ENCODE results near the gene CCR3. TPM values are rescaled to one million over a fixed set of nuclear protein-coding genes. Genes with fewer than 3 reads are reported as not detected.

The CCR3 gene
- total RNA-seq, 1 experiment from 2014 or later: not detected

DNA sequence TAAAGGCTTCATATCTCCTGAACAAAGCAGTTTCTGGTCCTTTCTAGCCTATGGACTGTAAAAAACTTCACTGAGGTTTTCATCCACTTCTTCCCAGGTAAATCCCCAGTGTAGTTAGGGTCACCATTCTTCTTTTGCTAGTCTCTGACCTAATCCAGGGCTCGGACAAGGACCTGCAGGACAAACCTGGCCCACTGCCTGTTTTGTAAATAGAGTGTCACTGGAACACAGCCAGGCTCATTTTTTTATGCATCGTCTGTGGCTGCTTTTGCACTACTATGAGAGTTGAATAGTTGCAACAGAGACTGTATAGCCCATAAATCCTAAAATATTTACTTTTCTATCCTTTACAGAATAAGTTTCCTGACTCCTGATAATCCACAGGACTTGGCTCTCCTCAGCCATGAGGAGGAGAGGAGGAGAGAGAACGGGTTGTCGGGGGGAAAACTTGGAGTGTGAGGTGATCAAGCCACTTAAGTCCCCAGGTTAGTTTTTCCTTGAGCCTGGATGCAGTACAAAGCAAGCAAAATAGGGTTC lies 29.0 kb downstream of the CCR3 start:
- POLR2A ChIA-PET: no interaction called here
- DNase-seq (ENCODE audit: low read depth, low spot score) (no peak), ATAC-seq (no peak)
- Histone ChIP-seq H3K27me3 (ENCODE audit: control insufficient read depth, insufficient read depth, low read length) (0 out of 2 replicates have a peak, but pooled peaks cover 2% of the 10 kb centered on the region), H3K9me3 (ENCODE audit: control insufficient read depth, insufficient read depth, low read depth, low read length) (no peaks in the 10 kb centered on the region), H3K36me3 (ENCODE audit: control insufficient read depth, insufficient read depth, low read length) (no peaks in the 10 kb centered on the region), H3K27ac (ENCODE audit: low read length) (no peak overlapping the region), H3K4me1 (ENCODE audit: control insufficient read depth, insufficient read depth, low read length) (no peaks in the 10 kb centered on the region), H3K4me3 (ENCODE audit: low read depth in 2 of 2, low read length in 2 of 2) (no peak overlapping the region)
- in situ Hi-C loops (cut with HindIII; ENCODE audit: low pct_unique_long_range_greater_than_20kb, low sequenced_read_pairs): no loop called here
- TF ChIP-seq, protein P1, sequence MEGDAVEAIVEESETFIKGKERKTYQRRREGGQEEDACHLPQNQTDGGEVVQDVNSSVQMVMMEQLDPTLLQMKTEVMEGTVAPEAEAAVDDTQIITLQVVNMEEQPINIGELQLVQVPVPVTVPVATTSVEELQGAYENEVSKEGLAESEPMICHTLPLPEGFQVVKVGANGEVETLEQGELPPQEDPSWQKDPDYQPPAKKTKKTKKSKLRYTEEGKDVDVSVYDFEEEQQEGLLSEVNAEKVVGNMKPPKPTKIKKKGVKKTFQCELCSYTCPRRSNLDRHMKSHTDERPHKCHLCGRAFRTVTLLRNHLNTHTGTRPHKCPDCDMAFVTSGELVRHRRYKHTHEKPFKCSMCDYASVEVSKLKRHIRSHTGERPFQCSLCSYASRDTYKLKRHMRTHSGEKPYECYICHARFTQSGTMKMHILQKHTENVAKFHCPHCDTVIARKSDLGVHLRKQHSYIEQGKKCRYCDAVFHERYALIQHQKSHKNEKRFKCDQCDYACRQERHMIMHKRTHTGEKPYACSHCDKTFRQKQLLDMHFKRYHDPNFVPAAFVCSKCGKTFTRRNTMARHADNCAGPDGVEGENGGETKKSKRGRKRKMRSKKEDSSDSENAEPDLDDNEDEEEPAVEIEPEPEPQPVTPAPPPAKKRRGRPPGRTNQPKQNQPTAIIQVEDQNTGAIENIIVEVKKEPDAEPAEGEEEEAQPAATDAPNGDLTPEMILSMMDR (IDR thresholded peaks at IDR 0.05): no peak
- TF ChIP-seq TCF7L2 (IDR thresholded peaks at IDR 0.05; ENCODE audit: low read depth, low read length) (no peak), POLR2AphosphoS5 (IDR thresholded peaks at IDR 0.05; ENCODE audit: low read depth, low read length) (no peak), SIN3A (IDR thresholded peaks at IDR 0.05; ENCODE audit: borderline replicate concordance, insufficient read depth, low read depth, low read length) (no peak)
- TF ChIP-seq, protein P2, sequence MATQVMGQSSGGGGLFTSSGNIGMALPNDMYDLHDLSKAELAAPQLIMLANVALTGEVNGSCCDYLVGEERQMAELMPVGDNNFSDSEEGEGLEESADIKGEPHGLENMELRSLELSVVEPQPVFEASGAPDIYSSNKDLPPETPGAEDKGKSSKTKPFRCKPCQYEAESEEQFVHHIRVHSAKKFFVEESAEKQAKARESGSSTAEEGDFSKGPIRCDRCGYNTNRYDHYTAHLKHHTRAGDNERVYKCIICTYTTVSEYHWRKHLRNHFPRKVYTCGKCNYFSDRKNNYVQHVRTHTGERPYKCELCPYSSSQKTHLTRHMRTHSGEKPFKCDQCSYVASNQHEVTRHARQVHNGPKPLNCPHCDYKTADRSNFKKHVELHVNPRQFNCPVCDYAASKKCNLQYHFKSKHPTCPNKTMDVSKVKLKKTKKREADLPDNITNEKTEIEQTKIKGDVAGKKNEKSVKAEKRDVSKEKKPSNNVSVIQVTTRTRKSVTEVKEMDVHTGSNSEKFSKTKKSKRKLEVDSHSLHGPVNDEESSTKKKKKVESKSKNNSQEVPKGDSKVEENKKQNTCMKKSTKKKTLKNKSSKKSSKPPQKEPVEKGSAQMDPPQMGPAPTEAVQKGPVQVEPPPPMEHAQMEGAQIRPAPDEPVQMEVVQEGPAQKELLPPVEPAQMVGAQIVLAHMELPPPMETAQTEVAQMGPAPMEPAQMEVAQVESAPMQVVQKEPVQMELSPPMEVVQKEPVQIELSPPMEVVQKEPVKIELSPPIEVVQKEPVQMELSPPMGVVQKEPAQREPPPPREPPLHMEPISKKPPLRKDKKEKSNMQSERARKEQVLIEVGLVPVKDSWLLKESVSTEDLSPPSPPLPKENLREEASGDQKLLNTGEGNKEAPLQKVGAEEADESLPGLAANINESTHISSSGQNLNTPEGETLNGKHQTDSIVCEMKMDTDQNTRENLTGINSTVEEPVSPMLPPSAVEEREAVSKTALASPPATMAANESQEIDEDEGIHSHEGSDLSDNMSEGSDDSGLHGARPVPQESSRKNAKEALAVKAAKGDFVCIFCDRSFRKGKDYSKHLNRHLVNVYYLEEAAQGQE (IDR thresholded peaks at IDR 0.05; ENCODE audit: insufficient read depth in 1 of 2, low read depth in 2 of 2, low read length in 1 of 2): no peak
- no TSS peak for BruUV-seq (replicated peaks)
- CTCF ChIA-PET: no interaction called here
- intact Hi-C loops (cut with micrococcal nuclease; ENCODE audit: unreplicated experiment): loop anchor here (5.0 kb wide), 1 partner anchor 264 kb away; no protein-coding TSS in a partner anchor

DNA sequence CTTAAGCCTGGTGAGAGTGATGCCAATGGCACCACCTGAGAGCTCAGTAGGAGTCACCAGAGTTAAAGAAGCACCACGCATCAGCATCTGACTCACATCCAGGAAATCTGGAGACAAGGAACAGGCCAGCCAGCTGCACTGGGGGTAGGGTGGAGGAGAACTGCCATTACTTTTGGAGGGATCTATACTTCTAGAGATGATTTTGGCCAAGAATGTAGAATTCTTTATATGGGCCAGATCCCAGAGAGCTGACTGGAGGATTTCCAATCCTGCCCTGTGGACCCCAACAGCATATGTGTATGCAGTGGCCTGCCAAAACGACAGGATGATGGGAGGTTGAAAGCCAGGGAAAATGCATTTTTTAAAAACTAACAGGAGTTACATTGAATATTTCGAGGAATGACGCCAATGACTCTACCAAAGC lies 29.8 kb downstream of the CCR3 start:
- intact Hi-C loops (cut with micrococcal nuclease; ENCODE audit: unreplicated experiment) (loop anchor here (5.0 kb wide), 1 partner anchor 265 kb away; no protein-coding TSS in a partner anchor), in situ Hi-C loops (cut with HindIII; ENCODE audit: low pct_unique_long_range_greater_than_20kb, low sequenced_read_pairs) (no loop called here)
- H3K4me1 ChIP-seq (ENCODE audit: control insufficient read depth, insufficient read depth, low read length): no peaks in the 10 kb centered on the region
- DNase-seq (ENCODE audit: low read depth, low spot score) (no peak), ATAC-seq (no peak)
- H3K36me3 ChIP-seq (ENCODE audit: control insufficient read depth, insufficient read depth, low read length): no peaks in the 10 kb centered on the region
- no peak overlapping the region for H3K4me3 ChIP-seq (ENCODE audit: low read depth in 2 of 2, low read length in 2 of 2)
- CTCF ChIA-PET: no interaction called here
- POLR2A ChIA-PET: no interaction called here
- no TSS peak for BruUV-seq (replicated peaks)
- H3K27me3 ChIP-seq (ENCODE audit: control insufficient read depth, insufficient read depth, low read length): 0 out of 2 replicates have a peak, but pooled peaks cover 2% of the 10 kb centered on the region
- no peaks in the 10 kb centered on the region for H3K9me3 ChIP-seq (ENCODE audit: control insufficient read depth, insufficient read depth, low read depth, low read length)
- no peak overlapping the region for H3K27ac ChIP-seq (ENCODE audit: low read length)
- TF ChIP-seq SIN3A (IDR thresholded peaks at IDR 0.05; ENCODE audit: borderline replicate concordance, insufficient read depth, low read depth, low read length) (no peak), POLR2AphosphoS5 (IDR thresholded peaks at IDR 0.05; ENCODE audit: low read depth, low read length) (no peak), TCF7L2 (IDR thresholded peaks at IDR 0.05; ENCODE audit: low read depth, low read length) (no peak)
- TF ChIP-seq, protein P1 (IDR thresholded peaks at IDR 0.05): no peak
- TF ChIP-seq, protein P2 (IDR thresholded peaks at IDR 0.05; ENCODE audit: insufficient read depth in 1 of 2, low read depth in 2 of 2, low read length in 1 of 2): no peak

Measured in Panc1 (cell line).